Colonic mucosa (tissue), 4 donors: ENCODE data around the gene ZFHX3. TPM values are rescaled to one million over a fixed set of nuclear protein-coding genes. Genes with fewer than 3 reads are reported as not detected.

Experiments
- DNase-seq: peaks from one replicate; pipeline ENCODE4 v3.0.0-alpha.2; 2020
- H3K27ac ChIP-seq: fragments of 200-600 bp; one replicate; pipeline ENCODE4 v1.8.0; 2021
- H3K27me3 ChIP-seq: fragments of 200-600 bp; one replicate; pipeline ENCODE4 v1.8.0; 2021
- H3K36me3 ChIP-seq: fragments of 200-600 bp; one replicate; pipeline ENCODE4 v1.8.0; 2021
- H3K4me1 ChIP-seq: fragments of 200-600 bp; one replicate; pipeline ENCODE4 v1.8.0; 2021; ENCODE audit warnings: mild to moderate bottlenecking
- H3K4me3 ChIP-seq: fragments of 200-600 bp; one replicate; pipeline ENCODE4 v1.8.0; 2021
- H3K9ac ChIP-seq, 2 donors: one replicate each; pipeline ENCODE4 v1.7.0; 2013; ENCODE audit warnings: control low read depth in 2 of 2, low read depth in 2 of 2, low read length in 2 of 2
- H3K9me3 ChIP-seq: fragments of 200-600 bp; one replicate; pipeline ENCODE4 v1.8.0; 2021
- intact Hi-C: fragments of 100-400 bp; cut with DNase I; formaldehyde crosslinking; loops from one replicate; pipeline ENCODE4 v1.14.1; 2022
- total RNA-seq, 2 donors: library from RNA; stranded (reverse); fragmentation: NEBNext Ultra II Directional in 1 of 2; extraction: Animal tissue kit (Norgen Biotek cat#: 25700) in 1 of 2; gene quantifications; one replicate each; pipeline ENCODE4 v1.2.1, GENCODE V29; 2021
- TF ChIP-seq, protein P1 (sequence below): fragments of 200-600 bp; IDR thresholded peaks from one replicate; pipeline ENCODE4 v1.8.0; 2022; ENCODE audit warnings: antibody characterized with exemption, mild to moderate bottlenecking
- donor health status: healthy.
- donor health status: DM: no; HTN: no; CAD: no.
- donor health status: DM: no; HTN: no; CAD: no.

The ZFHX3 gene
- total RNA-seq, 2 donors from 2014 or later = 10.5 to 12.8 TPM

DNA sequence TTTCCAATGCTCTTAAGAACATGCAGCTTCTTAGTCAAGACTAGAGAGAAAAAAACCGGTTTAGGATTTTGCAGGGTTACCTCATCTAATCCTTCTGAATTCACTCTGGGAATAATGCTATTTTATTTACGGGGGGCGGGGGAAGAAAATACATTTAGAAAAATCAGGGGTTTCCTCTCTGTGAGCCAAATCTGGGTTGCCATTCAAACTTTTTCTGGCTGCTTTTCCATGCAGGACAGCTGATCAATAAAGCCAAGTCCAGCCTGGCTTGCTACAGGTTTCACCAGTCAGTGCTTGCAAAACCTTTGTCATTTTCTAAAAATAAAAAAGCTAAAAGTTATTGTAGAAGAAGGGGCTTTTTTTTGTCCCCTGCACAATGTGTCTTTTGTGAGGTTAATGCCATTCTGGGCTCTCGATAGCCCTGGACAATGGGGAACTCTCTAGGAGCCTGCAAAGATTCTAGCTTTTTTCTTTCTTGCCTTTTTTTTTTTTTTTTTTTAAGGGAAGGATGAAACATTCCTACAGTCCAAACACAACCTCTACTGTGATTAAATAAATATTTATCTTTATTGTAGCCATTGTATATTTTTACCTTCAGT, 13.1 kb upstream of the ZFHX3 start:
- no peak overlapping the region for H3K4me3 ChIP-seq
- no peaks in the 10 kb centered on the region for H3K9me3 ChIP-seq

DNA sequence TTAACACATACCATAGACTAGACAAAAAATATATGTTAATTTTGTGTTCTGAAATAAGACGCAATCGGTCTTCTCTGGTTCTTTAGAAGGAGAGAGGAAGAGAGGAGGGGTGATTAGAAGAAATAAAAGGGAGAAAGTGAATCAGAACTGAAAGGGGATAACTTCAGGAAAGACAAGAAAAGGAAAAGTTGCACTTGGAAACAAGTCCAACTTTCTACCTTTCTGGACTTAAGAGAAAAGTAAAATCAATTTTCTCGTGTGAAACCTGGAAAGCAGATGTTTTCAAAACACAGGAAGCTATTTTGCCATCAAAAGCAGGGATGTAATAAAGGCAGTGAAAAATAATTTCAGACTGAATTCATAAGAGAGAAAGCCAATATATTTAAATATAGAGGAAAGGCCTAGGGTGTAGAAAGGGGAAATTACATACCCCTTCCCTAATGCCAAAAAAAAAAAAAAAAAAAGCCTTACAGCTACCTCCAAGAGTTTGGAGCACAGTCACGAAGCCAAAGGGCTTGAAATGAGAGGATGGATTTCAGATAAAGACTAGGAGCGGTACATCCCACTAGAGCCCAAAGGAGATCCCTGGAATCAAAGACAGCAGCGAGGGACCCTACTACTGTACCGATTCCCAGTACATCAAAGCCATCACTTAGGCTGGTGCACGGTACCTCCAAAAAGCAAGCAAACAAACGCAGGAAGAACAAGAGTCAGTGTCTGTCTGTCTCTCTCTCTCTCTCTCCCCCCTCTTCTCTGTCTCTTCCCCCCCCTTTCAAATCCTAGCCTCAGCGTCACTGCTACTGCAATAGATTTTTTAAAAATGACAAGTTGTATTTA, 12.1 kb upstream of the ZFHX3 start:
- no peaks in the 10 kb centered on the region for H3K9me3 ChIP-seq
- H3K4me3 ChIP-seq = no peak overlapping the region
- intact Hi-C loops = loop anchor here (10.0 kb wide), 1 partner anchor 115 kb away; no protein-coding TSS in a partner anchor
- peak overlapping the region; percentile 75 to 76 for H3K9ac ChIP-seq
- H3K27ac ChIP-seq = no peak overlapping the region
- no peaks in the 10 kb centered on the region for H3K36me3 ChIP-seq
- peaks cover 16% of the 10 kb centered on the region for H3K27me3 ChIP-seq
- TF ChIP-seq, protein P1, sequence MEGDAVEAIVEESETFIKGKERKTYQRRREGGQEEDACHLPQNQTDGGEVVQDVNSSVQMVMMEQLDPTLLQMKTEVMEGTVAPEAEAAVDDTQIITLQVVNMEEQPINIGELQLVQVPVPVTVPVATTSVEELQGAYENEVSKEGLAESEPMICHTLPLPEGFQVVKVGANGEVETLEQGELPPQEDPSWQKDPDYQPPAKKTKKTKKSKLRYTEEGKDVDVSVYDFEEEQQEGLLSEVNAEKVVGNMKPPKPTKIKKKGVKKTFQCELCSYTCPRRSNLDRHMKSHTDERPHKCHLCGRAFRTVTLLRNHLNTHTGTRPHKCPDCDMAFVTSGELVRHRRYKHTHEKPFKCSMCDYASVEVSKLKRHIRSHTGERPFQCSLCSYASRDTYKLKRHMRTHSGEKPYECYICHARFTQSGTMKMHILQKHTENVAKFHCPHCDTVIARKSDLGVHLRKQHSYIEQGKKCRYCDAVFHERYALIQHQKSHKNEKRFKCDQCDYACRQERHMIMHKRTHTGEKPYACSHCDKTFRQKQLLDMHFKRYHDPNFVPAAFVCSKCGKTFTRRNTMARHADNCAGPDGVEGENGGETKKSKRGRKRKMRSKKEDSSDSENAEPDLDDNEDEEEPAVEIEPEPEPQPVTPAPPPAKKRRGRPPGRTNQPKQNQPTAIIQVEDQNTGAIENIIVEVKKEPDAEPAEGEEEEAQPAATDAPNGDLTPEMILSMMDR = no peak
- DNase-seq = no peak
- peaks cover 6% of the 10 kb centered on the region for H3K4me1 ChIP-seq

More for the DNA sequence above, 13.1 kb upstream of the ZFHX3 start:
- TF ChIP-seq, protein P1 = no peak
- Histone ChIP-seq H3K4me1 (peaks cover 3% of the 10 kb centered on the region), H3K9ac (no peak overlapping the region), H3K27ac (no peak overlapping the region), H3K36me3 (no peaks in the 10 kb centered on the region), H3K27me3 (peaks cover 22% of the 10 kb centered on the region)
- intact Hi-C loops = loop anchor here (10.0 kb wide), 1 partner anchor 114 kb away; no protein-coding TSS in a partner anchor
- DNase-seq = no peak

DNA sequence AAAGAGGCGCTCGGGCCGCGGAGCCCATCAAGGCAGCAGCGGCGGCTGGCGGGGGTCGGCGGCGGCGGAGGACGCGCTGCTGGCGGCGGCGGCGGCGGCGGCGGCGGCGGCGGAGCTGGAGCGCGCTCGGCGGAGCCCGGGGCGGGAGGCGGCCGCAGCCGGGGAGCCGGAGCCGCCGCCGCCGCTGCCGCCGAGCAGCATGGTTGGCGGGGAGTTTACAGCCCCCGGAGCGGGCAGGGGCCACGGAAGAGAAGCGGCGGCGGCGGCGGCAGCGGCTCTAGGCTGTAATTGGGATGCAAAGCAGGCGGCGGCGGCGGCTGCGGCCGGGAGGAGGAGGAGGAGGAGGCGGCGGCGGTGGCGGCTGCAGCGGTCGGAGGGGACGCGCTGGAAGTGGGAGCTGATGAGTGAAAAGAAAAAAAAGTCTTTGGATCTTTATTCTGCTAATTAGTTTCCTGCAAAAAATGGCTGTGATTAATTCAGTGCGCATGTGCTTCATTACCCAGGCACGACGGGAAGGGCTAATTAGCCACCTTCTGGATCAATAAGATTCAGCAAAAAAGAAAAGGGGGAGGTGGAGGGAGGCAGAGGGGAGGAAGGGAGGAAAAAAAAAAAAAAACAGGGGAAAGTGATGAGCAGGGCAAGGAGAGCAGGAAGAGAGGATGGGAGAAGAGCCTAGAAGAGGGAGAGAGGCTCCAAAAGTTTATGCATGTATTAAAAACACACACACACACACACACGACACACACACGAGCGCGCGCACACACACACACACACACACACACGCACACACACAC, 10.9 kb upstream of the ZFHX3 start:
- TF ChIP-seq, protein P1 = no peak
- intact Hi-C loops = no loop called here
- peaks cover 7% of the 10 kb centered on the region for H3K4me1 ChIP-seq

DNA sequence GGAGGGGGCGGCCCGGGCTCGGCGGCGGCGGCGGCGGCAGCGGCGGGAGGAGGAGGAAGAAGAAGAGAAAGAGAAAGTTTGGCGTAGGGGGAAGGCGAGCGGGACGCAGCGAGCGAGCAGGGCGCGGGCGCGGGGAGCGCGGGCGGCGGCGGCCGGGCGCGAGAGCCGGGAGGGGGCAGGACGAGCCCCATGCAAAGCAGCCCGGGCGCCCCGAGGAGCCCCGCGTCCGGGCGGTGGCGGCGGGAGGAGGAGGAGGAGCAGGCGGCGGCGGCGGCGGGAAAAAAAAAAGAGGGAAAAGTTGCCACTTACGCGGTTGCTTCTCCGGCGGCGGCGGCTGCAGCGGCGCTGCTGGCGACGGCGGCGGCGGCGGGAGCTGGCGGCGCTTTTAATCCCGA, 10.3 kb upstream of the ZFHX3 start:
- Histone ChIP-seq H3K9ac (peak overlapping the region in 1 of 2 donors; percentile 75), H3K27ac (peak overlapping the region; percentile 80), H3K4me1 (peaks cover 7% of the 10 kb centered on the region), H3K27me3 (peaks cover 3% of the 10 kb centered on the region), H3K9me3 (no peaks in the 10 kb centered on the region), H3K36me3 (no peaks in the 10 kb centered on the region), H3K4me3 (peak overlapping the region; percentile 49)
- intact Hi-C loops = no loop called here
- TF ChIP-seq, protein P1 = no peak
- DNase-seq = no peak

More for the DNA sequence above, 10.9 kb upstream of the ZFHX3 start:
- Histone ChIP-seq H3K4me3 (peak overlapping the region; percentile 49), H3K36me3 (no peaks in the 10 kb centered on the region), H3K9me3 (no peaks in the 10 kb centered on the region), H3K27ac (peak overlapping the region; percentile 80), H3K9ac (peak overlapping the region; percentile 75 to 76), H3K27me3 (peaks cover 8% of the 10 kb centered on the region)
- DNase-seq = no peak
